GM03348 (cell line): ENCODE measurements around the gene MMGT1.

Experiments used
- DNase-seq: peaks from one replicate; pipeline ENCODE4 v3.0.0; 2012; ENCODE audit warnings: low spot score

Gene MMGT1

DNA sequence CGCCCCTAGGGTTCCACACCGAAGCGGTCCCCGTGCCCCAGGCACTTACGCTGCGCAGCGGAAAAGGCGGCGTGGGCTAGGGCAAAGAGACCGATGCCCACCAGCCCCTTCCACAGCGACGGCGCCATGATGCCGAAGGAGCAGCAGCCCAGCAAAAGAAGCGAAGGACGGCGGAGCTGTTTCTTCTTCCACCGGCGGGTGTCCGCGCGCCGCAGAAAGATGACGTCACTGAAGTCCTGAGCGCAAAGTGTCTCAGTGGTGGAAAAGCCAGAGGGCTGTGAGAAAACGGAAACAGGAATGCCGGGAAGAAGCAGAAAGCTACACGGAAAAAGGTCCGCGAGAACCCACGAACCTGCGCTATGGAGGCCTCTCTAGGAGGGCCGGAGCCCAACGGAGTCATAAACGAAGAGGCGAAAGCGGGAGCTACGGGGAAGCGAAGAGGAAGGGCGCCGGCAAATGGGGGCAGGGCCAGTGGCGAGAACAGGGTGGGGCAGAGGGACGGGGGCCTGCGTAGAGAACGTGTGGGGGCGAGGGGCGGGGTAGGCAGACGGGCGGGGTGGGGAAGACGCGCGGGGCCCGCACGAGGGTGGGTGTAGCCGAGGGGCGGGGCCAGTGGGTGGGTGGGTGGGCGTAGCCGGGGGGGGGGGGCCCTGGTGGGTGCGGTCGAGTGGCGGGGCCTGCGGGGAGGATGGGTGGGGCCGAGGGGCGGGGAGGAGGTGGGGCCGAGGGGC, at the start of gene MMGT1:
TSS of gene MMGT1 (minus strand) at position 441 of the 731 bp plus-strand sequence. CDS start at position 128, 313 bp downstream.
- peak; percentile 95 for DNase-seq

- no peak for DNase-seq
Observed at GRCh38 chrX:136021903-136022302, 48.1 kb upstream of the MMGT1 start.

DNA sequence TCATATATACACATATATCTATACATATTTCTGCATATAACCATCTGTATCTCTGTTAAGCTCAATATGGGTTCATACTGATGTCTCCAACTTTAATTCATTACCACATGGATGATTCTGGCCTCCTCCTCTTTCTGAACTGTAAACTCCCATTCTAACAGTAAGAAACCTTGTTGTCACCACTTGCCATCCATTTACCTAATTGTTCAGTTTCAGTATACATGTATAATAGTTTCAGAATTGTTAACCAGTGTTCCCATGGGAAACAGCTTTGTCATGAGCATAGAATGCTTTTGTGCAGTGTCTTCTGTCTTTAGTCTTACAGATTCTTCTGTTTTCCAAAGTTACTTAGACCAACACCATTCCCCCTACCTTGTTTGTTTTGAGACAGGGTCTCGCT, 47.4 kb upstream of the MMGT1 start:
- DNase-seq = no peak

DNA sequence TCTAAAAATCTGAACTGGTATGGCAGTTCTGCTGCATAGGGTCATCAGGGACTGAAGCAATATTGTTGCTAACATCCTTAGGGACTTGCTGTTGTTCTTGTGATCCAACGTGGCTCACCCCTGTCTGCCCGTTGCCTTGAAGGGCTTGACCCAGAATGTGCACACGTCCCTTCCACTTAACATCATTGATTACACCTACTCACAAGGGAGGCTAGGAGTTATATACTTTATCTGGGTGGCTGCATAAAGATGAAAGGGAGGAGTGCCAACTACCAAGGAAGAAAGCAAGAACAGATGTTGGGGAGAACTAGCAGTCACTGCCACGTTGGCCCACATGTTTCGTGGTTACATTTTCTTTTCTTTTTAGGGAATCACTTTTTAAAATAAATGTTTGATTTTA, 45.4 kb upstream of the MMGT1 start:
- DNase-seq = no peak

- DNase-seq = no peak
Observed at GRCh38 chrX:136016881-136017280, 43.1 kb upstream of the MMGT1 start.

GRCh38 chrX:136015016-136015415, 41.2 kb upstream of the MMGT1 start:
- no peak for DNase-seq

DNA sequence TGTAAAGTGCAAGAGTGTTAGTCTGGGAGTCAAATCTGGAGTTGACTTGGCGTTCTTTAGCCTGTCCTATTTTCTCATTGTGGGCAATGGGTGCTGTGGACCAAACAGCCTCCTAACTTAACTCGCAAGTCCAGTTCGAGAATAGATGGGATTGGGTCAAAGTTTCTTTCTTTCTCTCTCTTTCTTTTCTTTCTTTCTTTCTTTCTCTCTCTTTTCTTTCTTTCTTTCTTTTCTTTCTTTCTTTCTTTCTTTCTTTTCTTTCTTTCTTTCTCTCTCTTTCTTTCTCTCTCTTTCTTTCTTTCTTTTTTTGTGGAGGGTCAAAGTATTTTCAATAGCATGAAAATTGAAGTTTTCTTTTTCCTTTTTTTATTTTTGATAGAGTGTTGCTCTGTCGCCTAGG, 14.5 kb upstream of the MMGT1 start:
- no peak for DNase-seq

- DNase-seq = no peak
Observed at GRCh38 chrX:135985973-135986310, 12.2 kb upstream of the MMGT1 start.

DNA sequence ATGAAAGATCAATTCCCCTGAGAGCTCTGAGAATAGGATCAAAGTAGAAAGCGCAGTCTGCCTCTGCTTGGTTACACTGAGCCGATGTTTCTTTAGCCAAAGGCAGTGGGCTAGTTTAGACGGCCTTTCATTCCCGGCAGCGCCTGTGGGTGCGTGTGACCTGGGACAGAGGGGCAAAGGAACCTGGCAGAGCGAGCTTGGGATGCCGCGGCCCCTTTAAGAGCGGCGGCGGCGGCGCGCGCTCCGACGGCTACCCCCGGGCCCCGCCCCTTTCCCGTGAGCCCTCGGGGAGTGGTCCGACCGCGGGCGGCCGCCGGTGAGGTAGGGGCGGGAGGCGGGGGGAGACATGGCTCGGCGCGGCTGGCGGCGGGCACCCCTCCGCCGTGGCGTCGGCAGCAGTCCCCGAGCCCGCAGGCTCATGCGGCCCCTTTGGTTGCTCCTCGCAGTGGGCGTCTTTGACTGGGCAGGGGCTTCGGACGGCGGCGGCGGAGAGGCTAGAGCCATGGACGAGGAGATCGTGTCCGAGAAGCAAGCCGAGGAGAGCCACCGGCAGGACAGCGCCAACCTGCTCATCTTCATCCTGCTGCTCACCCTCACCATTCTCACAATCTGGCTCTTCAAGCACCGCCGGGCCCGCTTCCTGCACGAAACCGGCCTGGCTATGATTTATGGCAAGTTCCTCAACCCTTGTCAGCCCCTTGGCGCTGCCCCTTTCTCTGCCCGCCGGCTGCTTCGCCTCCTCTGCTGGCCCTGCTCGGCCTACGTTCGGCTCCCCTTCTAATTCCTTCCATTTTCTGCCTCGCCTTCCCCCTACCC, 11.6 kb upstream of the MMGT1 start, which contains the start of gene SLC9A6:
TSS of gene SLC9A6 (plus strand) at position 279 of the 816 bp plus-strand sequence. CDS start at position 503, 224 bp downstream.
- peak; percentile 84 for DNase-seq

DNA sequence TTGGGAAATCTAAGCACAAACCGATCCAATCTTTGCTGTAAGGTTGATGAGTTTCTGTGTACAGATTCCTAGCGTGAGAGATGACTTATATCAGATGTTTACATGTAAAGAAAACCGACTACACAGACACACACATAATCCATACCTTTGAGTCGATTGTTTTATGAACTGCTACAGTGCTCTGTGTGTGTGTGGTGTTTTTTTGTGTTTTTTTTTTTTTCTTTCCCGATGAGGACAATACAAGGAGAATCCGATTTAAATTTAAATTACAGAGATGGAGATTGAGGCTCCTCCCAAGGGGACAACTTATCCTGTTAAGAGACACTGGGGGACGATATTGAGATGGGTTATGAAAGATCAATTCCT, 11.0 kb upstream of the MMGT1 start:
- DNase-seq = no peak

- DNase-seq = no peak
Observed at GRCh38 chrX:135984256-135984655, 10.5 kb upstream of the MMGT1 start.

DNA sequence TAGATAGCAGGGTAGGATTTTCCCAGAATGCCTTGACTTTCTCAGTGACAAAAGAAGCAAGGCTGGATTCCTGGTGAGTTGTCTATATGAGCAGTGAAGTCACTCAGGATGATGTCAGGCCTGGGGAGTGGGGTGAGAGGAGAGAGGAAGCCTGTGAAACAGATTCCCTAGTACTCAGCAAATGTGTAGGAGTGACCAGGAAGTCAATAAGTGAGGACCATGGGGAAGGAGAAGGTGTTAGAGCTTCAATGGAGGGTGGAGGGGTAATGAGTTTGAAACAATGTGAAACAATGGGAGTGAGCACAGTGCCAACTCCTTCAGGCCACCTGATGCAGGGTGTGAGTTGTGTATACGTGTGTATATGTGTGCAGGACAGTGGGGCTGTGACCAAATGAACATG, 9.1 kb upstream of the MMGT1 start:
- no peak for DNase-seq

DNA sequence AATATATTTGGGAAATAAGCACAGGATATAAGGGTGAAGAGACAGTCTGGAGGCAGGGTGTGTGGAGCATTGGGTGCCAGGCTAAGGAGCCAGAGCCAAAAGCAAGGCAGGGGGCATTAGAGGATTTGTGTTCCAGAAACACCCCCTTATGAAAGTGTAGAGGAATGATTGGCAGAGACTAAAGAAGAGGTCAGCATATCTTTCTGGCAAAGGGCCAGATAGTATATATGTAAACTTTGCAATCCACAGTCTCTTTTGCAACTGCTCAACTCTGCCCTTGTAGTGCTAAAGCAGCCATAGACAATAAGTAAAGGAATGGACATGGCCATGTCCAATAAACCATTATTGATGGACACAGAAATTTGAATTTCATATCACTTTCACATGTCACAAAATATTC, 7.9 kb upstream of the MMGT1 start:
- no peak for DNase-seq

DNA sequence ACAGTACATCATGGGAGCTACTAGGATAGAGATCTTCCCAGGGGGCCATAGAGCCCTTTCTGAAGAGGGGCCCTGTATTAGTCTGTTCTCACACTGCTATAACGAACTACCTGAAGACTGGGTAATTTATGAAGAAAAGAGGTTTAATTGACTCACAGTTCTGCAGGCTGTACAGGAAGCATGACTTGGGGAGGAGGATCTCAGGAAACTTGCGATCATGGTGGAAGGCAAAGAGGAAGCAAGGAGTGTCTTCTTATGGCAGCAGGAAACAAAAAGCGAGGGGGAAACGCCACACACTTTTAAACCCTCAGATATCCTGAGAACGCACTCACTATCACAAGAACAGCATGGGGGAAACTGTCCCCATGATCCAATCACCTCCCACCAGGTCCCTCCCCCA, 7.2 kb upstream of the MMGT1 start:
- no peak for DNase-seq

DNA sequence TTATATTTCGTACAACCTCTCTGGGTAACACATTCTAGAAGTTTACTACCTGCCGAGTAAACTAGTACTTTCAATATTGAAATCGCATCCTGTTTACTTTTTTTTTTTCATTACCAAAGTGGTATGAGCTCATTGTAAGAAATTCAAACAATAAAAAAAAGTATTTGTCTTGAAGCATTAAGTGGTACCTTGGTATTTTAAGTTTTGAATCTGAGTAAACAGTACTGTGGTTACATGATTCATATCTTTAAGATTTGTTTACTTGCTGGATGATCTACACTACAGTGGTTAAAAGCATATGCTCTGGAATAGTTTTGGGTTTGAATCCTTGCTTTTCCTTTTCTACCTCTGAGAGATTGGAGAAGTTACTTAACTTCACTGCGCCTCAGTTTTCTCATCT, 3.8 kb upstream of the MMGT1 start:
- peak; percentile 5 for DNase-seq

- DNase-seq = no peak
Observed at GRCh38 chrX:135975421-135975820, 1.6 kb upstream of the MMGT1 start.

DNA sequence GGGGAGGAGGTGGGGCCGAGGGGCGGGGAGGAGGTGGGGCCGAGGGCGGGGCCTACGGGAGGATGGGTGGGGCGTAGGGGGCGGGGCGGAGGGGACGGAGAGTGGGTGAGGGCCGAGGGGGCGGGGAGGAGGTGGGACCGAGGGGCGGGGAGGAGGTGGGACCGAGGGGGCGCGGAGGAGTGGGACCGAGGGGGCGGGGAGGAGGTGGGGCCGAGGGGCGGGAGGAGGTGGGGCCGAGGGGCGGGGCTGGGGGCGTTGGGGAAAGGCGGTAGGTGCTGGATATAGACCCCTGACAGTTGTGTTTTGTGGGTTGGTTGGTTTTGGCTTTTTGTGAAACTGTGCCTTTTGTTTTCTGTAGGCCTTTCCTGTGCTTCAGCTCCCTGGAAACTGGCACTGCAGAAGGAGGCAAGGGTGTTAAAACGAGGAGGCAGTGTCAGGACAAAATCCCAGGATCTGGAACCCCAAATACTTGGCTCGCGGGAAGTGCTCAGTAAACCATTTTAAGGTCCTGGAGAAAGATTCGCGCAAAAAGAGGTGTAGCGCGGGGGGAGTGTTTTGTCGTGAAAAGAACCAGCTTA, 580 bp upstream of the MMGT1 start:
- DNase-seq = no peak

DNA sequence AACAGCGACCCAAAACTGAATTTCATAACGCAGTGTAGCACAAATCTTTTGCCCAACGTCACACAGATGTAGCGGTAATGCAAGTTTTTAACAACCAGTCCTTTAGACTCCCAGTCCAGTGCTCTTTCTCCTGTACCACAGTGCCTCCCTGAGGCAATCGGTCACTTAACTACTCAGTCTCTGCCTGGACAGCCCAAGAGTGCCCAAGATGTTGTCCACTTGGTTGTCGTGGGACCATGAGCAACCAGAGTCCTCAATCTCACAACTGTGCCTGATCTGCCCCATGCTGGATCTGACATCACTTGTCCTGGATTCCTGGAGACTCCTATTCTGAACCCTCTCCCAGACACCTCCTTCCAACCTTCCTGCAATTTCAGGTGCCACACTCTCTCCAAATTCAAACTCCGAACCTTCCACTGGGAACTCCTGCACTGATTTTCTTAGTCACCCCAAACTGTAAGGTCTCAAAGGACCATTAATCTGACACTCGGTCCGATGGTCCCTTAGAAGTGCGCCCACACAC, 702 bp downstream of the MMGT1 start:
- DNase-seq = peak; percentile 9

GRCh38 chrX:135951291-135951690, 22.5 kb downstream of the MMGT1 start:
- DNase-seq = no peak

GRCh38 chrX:135944486-135944885, 29.3 kb downstream of the MMGT1 start:
- no peak for DNase-seq

DNA sequence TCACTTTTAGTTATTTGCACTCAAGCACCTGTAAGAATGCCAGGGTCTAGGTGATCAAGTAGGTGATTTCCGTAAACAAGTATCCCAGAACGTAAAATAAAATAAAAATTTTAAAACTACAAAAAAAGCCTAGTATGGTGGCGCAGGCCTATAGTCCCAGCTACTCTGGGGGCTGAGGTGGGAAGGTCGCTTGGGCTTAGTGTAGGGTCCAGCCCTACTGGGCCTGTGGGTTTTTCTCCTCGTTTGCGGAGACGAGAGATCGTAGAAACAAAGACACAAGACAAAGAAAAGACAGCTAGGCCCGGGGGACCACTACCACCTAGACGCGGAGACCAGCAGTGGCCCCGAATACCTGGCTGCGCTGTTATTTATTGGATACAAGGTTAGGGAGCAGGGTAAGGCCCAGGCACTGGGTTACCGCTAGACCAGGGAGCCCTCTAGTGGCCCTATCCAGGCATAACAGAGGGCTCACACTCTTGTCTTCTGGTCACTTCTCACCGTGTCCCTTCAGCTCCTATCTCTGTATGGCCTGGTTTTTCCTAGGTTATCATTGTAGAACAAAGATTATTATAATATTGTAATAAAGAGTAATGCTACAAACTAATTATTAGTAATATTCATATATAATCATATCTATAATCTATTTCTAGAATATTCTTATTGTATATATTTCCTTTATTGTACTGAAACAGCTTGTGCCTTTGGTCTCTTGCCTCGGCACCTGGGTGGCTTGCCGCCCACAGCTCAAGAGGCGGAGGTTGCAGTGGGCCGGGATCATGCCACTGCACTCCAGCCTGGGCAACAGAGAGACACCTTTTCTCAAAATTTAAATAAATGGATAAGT, 41.9 kb downstream of the MMGT1 start:
- DNase-seq = peak; percentile 22

DNA sequence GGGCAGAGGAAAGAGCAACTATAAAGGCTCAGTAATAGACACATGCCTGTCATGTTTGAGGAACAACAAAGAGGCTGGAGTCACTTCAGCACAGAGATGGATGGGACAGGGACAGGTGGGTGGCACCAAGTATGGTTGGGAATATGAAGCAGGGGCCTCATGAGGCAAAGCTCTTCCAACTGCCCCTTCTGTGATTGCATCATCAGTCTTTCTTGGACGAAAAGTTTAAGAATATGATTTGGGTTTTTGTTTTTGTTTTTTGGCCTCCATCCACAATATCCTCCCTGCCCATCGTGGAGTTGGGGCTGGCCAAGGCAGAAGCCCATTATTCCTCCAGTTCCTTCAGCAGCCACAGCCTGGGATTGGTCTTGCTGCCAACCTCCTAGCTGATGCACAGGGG, 45.9 kb downstream of the MMGT1 start:
- DNase-seq = no peak
